Adipose tissue (tissue), 3 donors: ENCODE data around the gene PEX13. TPM values are rescaled to one million over a fixed set of nuclear protein-coding genes. Genes with fewer than 3 reads are reported as not detected.

Experiments used
- H3K27ac ChIP-seq: one replicate; pipeline ENCODE4 v1.5.1; 2013; ENCODE audit warnings: low read depth, low read length
- WGBS, 3 donors: extraction: QIAGEN DNeasy Blood & Tissue Kit; methylation state at CpG; one replicate each; pipeline ENCODE4 v1.1.7; 2013; 5-methylcytosine and 5-hydroxymethylcytosine counted together
- polyA plus RNA-seq, 3 donors: library from polyadenylated mRNA; stranded (reverse); fragments of 200-250 nt; gene quantifications; one replicate each; pipeline ENCODE4 v1.2.3, GENCODE V29; 2013
- donor health status: healthy with polysubstance abuse.
- donor health status: Bipolar disorder and iron deficiency.
- donor health status: healthy.

The PEX13 gene
- polyA plus RNA-seq, 3 donors, result 6.0 to 12.5 (median 10.3) TPM

DNA sequence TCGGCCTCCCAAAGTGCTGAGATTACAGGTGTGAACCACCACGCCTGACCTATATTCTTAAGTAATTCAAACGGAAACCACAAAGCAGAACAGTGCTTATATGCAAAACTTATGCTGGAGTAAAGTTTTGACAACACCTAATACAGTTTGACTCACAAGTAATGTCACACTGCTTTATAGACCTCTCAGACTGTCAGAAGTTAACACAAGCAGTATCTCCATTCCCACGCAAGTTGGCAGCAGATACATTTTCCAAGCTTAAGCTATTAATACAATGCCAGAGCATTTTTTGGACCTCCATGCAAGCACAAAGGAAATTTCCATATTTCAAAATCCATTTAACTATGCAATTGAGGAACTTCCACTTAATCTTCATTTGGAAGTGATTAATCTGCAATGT lies 27.1 kb downstream of the PEX13 start:
- WGBS, 3 donors, result 59 to 73% (median 67%) methylated on average over 4 of the region's 4 CpGs
- H3K27ac ChIP-seq, result no peak overlapping the region

GRCh38 chr2:61045226-61045625 lies 27.7 kb downstream of the PEX13 start:
- no peak overlapping the region for H3K27ac ChIP-seq
- 43 to 78% (median 48%) methylated on average over 2 of the region's 2 CpGs for WGBS, 3 donors

- no peak overlapping the region for H3K27ac ChIP-seq
- 34 to 41% (median 37%) methylated on average over 4 of the region's 4 CpGs for WGBS, 3 donors
Measured at GRCh38 chr2:61045999-61046398, 28.5 kb downstream of the PEX13 start.

GRCh38 chr2:61055557-61055956 lies 38.0 kb downstream of the PEX13 start:
- WGBS, 3 donors, result 19 to 74% (median 57%) methylated on average over 2 of the region's 2 CpGs
- no peak overlapping the region for H3K27ac ChIP-seq

GRCh38 chr2:61057562-61057961 lies 40.0 kb downstream of the PEX13 start:
- no peak overlapping the region for H3K27ac ChIP-seq

- H3K27ac ChIP-seq, result no peak overlapping the region
Measured at GRCh38 chr2:61059382-61059781, 41.9 kb downstream of the PEX13 start.

- WGBS, 3 donors, result 0 to 1% (median 1%) methylated on average over 58 to 112 of the region's 112 CpGs
- no peak within 1 kb of the TSS for H3K27ac ChIP-seq
Measured at GRCh38 chr2:61065714-61066709, 48.5 kb downstream of the PEX13 start, which contains the start of gene SANBR. SANBR (plus strand) TSS chr2:61065871; CDS start chr2:61070351, 4,480 bp downstream.

DNA sequence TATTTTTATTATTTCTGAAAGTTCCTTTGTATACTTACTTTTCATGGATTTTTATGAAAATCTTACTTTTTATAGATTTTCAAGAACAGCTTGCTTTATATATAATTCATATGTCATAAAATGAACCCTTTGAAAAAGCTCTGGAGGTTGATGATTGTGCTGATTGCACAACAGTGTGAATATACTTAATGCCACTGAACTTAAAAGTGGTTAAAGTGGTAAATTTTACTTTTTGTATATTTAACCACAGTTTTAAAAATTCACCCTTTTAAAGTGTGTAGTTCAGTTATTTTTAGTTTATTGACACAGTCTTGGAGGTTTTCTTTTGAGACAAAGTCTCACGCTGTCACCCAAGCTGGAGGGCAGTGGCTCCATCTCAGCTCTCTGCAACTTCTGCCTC lies 56.6 kb downstream of the PEX13 start:
- 96 to 100% (median 100%) methylated on average over 1 of the region's 1 CpG for WGBS, 3 donors
- no peak overlapping the region for H3K27ac ChIP-seq

- 97 to 100% (median 100%) methylated on average over 1 of the region's 1 CpG for WGBS, 3 donors
- H3K27ac ChIP-seq, result no peak overlapping the region
Measured at GRCh38 chr2:61085883-61086282, 68.4 kb downstream of the PEX13 start.

DNA sequence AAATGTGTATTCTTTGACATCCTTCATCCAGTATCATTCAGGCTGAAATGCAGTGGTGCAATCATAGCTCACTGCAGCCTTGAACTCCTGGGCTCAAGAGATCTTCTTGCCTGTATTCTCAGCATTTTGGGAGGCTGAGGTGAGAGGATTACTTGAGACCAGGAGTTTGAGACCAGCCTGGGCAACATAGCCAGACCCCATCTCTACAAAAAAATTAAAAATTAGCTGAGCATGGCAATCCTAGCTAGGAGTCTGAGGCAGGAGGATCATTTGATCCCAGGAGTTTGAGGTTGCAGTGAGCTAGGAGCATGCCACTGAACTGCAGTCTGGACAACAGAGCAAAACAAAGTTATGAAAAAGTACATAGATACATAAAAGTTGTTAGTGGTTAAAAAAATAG lies 72.3 kb downstream of the PEX13 start:
- H3K27ac ChIP-seq, result no peak overlapping the region

GRCh38 chr2:61090386-61090921 lies 72.9 kb downstream of the PEX13 start:
- WGBS, 3 donors, result 96 to 99% (median 98%) methylated on average over 5 of the region's 5 CpGs
- H3K27ac ChIP-seq, result no peak overlapping the region

GRCh38 chr2:61091485-61091884 lies 74.0 kb downstream of the PEX13 start:
- H3K27ac ChIP-seq, result no peak overlapping the region
- WGBS, 3 donors, result 95 to 98% (median 96%) methylated on average over 8 of the region's 8 CpGs

GRCh38 chr2:61096438-61096837 lies 78.9 kb downstream of the PEX13 start:
- no peak overlapping the region for H3K27ac ChIP-seq
- 98 to 99% (median 98%) methylated on average over 3 of the region's 3 CpGs for WGBS, 3 donors

DNA sequence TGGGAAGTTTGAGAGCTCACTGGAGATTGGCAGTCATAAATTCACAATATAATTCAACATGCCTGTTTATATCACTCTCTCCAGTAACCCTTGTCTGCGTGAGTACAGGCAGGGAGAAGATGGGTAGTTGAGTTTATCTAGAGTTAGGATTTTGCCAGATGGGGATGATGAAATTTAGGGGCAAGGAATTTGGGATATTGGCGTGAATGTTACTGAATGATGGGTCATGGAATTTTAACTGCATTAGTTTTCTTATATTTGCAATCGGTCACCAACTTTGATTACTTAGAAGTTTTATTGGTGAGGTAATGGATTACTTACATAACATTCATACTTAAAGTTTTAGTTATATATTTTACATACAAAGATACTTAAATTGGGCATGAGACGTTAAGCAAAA lies 83.3 kb downstream of the PEX13 start:
- WGBS, 3 donors, result 95 to 96% (median 96%) methylated on average over 4 of the region's 4 CpGs
- H3K27ac ChIP-seq, result no peak overlapping the region

Other genes with a start within 250 kb of the PEX13 start
- gene REL, start 136.1 kb upstream of the PEX13 start, polyA plus RNA-seq, result 1 to 10 TPM; 1.8 to 8.5 (median 6.3) TPM
- gene PUS10, start 535 bp downstream of the PEX13 start, polyA plus RNA-seq, result 1 to 10 TPM; 2.5 to 3.6 (median 2.8) TPM
- 1 to 10 TPM; 1.9 to 4.6 (median 2.8) TPM for gene SANBR, start 48.2 kb downstream of the PEX13 start, polyA plus RNA-seq
- 10 to 100 TPM; 11.4 to 33.6 (median 15.2) TPM for gene C2orf74, start 144.5 kb downstream of the PEX13 start, polyA plus RNA-seq